ENCODE measurements around the gene ADAMTSL2.

DNA sequence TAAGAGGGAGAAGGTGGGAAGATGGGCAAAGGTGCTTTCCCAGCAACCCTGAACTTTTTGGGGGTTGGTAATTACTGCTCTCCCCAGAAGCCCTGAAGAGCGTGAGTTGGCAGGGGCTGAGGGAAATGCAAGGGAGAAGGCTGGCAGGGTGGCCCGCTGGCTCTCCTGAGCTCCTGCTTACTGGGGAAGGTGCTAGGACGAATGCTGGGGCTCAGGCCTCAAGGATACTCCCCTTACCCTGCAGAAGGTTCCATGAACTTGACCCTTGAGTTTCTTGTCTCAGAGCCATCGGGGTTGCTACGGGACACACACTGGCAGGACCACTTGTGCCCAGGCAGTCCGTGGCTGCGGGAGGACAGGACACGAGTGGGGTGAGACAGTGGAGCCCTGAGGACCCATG is 73.5 kb downstream of the ADAMTSL2 start:
- TF ChIP-seq POLR2A (IDR thresholded peaks at IDR 0.05; ENCODE audit: low read depth, low read length) = no peak
- TF ChIP-seq TAF1 (IDR thresholded peaks at IDR 0.05; ENCODE audit: low read depth, low read length) = no peak
- no peak for TF ChIP-seq POLR2AphosphoS5 (IDR thresholded peaks at IDR 0.05; ENCODE audit: low read depth, low read length)
